WI38 (cell line): ENCODE measurements around the gene MT1E.
"Not testable (repeated sequence)": the region's sequence is repeated elsewhere in the genome, so short reads cannot be mapped to it uniquely, and the experiment has no call there.

Experiments used
- H3K4me3 ChIP-seq: 2 replicates; pipeline ENCODE4 v1.5.1; 2011; ENCODE audit warnings: low read depth, mild to moderate bottlenecking, control low read depth, low read length
- CTCF ChIP-seq: IDR thresholded peaks from 2 replicates; pipeline ENCODE4 v1.5.1; 2012; ENCODE audit warnings: low read depth, mild to moderate bottlenecking, control low read depth, low read length

MT1E gene

GRCh38 chr16:56662357-56663354, 37.1 kb downstream of the MT1E start:
- no peak for TF ChIP-seq CTCF
- H3K4me3 ChIP-seq: no peak overlapping the region

- no peak overlapping the region for H3K4me3 ChIP-seq
- no peak for TF ChIP-seq CTCF
Measured at GRCh38 chr16:56664506-56664905, 38.9 kb downstream of the MT1E start.

GRCh38 chr16:56665286-56666261, 40.0 kb downstream of the MT1E start:
- H3K4me3 ChIP-seq: not testable (repeated sequence)

GRCh38 chr16:56667581-56668571, 42.3 kb downstream of the MT1E start, which contains the start of gene MT1G:
TSS of gene MT1G (minus strand) at chr16:56668065. CDS start at chr16:56667993, 72 bp downstream.
- no peak within 1 kb of the TSS for H3K4me3 ChIP-seq

GRCh38 chr16:56669005-56669839, 43.6 kb downstream of the MT1E start, which contains the start of gene MT1H:
TSS of gene MT1H (plus strand) at chr16:56669814. CDS start at chr16:56669885, 71 bp downstream.
- TF ChIP-seq CTCF: no peak
- no peak within 1 kb of the TSS for H3K4me3 ChIP-seq

More at GRCh38 chr16:56667581-56668571, 42.3 kb downstream of the MT1E start, which contains the start of gene MT1G:
- no peak for TF ChIP-seq CTCF

GRCh38 chr16:56669840-56670619, 44.4 kb downstream of the MT1E start:
- no peak for TF ChIP-seq CTCF

More at GRCh38 chr16:56669840-56670619, 44.4 kb downstream of the MT1E start:
- H3K4me3 ChIP-seq: no peak overlapping the region
